Dedifferentiated amniotic fluid mesenchymal stem cell (primary cell): ENCODE results near the gene DYNC1H1.
A peak's percentile ranks its signal among the peaks of the same experiment; 100 is the strongest.

Experiments used
- DNase-seq: peaks from one replicate; pipeline ENCODE4 v3.0.0-alpha.2; 2016; ENCODE audit errors: extremely low spot score

Gene DYNC1H1

GRCh38 chr14:101997429-101998336 is 33.3 kb downstream of the DYNC1H1 start:
- DNase-seq, result no peak

DNA sequence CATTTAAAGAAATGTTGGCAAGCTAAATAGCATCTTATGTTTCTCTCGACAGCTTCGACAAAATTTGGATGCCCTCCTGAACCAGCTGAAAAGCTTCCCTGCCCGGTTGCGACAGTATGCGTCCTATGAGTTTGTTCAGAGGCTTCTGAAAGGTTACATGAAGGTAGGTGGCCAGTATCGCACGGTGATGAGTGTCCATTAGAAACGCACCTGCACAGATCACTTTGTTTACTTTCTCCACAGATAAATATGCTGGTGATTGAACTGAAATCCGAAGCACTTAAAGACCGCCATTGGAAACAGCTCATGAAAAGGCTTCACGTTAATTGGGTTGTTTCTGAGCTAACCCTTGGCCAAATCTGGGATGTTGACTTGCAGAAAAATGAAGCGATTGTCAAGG is 36.5 kb downstream of the DYNC1H1 start:
- DNase-seq, result no peak

DNA sequence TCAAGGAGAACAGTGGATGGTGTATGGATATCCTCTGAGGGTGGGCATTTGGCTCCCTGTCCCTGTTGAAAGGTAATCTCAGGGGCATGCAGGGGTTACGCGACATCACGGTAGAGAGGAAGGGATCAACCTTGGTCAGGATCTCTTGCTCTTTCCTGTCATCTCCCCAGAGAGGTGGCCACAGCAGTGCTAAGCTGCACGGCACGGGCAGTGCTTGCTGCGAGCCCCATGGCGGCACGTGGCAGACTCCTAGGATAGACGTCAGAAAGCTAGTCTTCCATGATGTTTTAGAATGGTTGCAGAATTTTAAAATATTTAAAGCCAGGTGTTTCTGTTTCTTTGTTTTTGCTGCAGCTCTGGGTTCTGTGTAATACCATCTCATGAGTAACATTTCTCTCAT is 41.0 kb downstream of the DYNC1H1 start:
- DNase-seq, result no peak

- DNase-seq, result no peak
These were observed 43.6 kb downstream of the DYNC1H1 start for GRCh38 chr14:102007916-102008418.

GRCh38 chr14:102008891-102009290 is 44.5 kb downstream of the DYNC1H1 start:
- DNase-seq, result no peak

- DNase-seq, result no peak
These were observed 47.3 kb downstream of the DYNC1H1 start for GRCh38 chr14:102011631-102012030.

DNA sequence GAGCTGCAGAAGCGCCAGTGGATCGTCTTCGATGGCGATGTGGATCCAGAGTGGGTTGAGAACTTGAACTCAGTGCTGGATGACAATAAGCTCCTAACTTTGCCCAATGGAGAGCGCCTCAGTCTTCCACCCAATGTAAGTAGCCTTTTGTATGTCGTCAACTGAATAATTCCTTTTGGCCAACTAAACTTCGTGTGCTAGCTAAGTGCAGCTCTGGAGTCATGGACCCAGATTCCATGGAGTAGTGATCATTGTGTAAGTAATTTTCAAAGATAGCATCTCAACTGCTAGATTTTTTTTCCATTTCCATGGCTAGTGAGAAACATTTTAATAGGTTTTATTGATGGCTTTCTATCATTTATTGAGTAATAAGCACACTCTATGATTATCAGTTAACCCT is 48.0 kb downstream of the DYNC1H1 start:
- no peak for DNase-seq

DNA sequence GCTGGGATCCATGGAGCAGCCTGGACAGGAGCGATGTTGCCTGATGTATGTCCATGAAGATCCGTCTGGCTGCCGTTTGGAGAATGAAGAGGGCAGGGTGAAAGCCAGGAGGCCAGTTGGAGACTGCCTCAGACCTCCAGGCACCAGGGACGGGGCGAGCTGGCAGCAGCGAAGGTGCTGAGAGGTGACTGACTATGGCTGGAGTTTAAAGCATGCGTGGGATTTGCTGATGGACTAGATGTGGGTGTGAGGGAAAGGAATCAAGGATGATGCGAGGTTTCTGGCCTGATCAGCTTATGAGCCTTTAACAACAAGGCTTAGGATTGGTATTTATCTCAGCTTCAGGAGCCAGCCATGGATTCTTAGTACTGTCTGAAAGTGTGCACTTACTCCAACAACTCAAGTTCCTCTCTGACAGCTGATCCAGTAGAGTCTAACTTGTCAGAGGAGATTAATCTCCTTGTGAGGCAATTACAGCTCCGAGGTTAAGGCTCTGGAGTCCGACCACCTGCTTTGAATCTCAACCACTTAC is 49.4 kb downstream of the DYNC1H1 start:
- DNase-seq, result no peak

- no peak for DNase-seq
These were observed 50.8 kb downstream of the DYNC1H1 start for GRCh38 chr14:102015045-102015685.

GRCh38 chr14:102015771-102016170 is 51.4 kb downstream of the DYNC1H1 start:
- no peak for DNase-seq

- no peak for DNase-seq
These were observed 52.2 kb downstream of the DYNC1H1 start for GRCh38 chr14:102016420-102017090.

DNA sequence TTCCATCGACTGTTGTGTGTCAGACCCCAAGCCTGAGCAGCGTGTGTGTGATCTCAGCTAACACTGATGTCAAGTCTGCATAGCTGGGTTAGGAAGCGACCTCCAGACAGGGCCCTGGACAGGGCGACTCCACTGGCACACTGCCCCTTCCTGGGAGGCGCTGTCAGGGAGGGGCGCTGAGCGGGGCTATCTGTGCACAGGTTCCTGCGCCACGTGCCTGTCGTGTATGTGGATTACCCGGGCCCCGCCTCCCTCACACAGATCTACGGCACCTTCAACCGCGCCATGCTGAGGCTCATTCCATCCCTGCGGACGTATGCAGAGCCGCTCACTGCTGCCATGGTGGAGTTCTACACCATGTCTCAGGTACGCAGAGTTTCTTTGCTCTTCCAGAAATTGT is 53.9 kb downstream of the DYNC1H1 start:
- DNase-seq, result no peak

GRCh38 chr14:102019006-102019540 is 54.7 kb downstream of the DYNC1H1 start:
- no peak for DNase-seq

- peak; percentile 57 for DNase-seq
These were observed 55.9 kb downstream of the DYNC1H1 start for GRCh38 chr14:102020058-102020971.

- DNase-seq, result no peak
These were observed 62.6 kb downstream of the DYNC1H1 start for GRCh38 chr14:102026934-102027333.

DNA sequence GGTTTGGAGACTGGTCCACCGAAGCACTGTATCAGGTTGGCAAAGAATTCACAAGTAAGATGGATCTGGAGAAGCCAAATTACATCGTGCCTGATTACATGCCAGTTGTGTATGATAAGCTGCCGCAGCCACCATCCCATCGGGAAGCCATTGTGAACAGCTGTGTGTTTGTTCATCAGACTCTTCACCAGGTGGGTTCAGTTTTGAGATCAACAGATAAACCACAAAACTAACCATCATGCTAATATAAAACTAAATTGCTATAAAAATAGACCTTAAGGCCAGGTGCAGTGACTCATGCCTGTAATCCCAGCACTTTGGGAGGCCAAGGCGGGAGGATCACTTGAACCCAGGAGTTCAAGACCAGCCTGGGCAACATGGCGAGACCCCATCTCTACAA is 63.6 kb downstream of the DYNC1H1 start:
- no peak for DNase-seq

DNA sequence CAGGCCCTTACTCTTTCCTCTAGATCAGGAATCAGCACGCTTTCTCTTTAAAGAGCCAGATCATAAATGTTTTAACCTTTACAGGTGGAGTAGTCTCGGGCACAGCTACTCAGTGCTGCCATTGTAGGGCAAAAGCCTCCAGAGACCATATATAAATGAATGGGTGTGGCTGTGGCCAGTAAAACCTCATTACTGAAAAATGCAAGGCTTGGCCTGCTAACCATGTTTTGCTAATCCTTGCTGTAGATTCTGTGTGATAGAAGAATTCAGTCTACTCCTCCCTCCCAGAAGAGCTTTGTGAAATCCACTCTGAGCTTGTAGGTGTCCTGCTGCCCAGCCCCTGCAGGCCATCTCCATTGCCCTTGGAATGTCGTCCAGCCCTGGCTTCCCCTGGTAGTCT is 64.4 kb downstream of the DYNC1H1 start:
- peak; percentile 85 for DNase-seq

- DNase-seq, result no peak
These were observed 65.6 kb downstream of the DYNC1H1 start for GRCh38 chr14:102029956-102030355.

GRCh38 chr14:102033241-102033640 is 68.9 kb downstream of the DYNC1H1 start:
- DNase-seq, result no peak

- no peak for DNase-seq
These were observed 69.9 kb downstream of the DYNC1H1 start for GRCh38 chr14:102034301-102034700.

DNA sequence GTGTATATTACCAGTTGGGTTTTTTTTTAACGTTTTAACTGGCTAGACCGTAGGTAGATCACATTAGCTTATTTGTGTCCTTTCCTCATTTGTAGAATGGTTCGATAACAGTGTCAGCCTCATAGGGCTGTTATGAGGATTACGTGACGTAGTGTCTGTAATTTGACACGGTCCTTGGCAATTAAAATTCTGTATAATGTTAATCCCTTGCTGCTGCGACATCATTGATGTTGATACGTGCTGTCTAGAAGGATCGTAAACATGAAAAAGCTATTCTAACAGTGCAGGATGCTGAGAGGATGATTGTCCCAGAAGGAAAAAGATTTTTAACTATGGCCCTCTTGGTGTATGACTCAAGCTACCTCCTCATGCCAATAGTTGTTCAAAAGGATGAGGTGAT is 71.5 kb downstream of the DYNC1H1 start:
- DNase-seq, result no peak
